ENCODE measurements around the gene BABAM2.

Gene BABAM2

GRCh38 chr2:27959496-27959895, 69.0 kb downstream of the BABAM2 start:
- Histone ChIP-seq H3K27me3 (ENCODE audit: insufficient read depth, low read depth, severe bottlenecking) (no peaks in the 10 kb centered on the region), H3K9me3 (ENCODE audit: severe bottlenecking) (no peaks in the 10 kb centered on the region), H3K36me3 (no peaks in the 10 kb centered on the region), H3K4me3 (ENCODE audit: low read depth, low read length) (no peak overlapping the region), H3K27ac (no peak overlapping the region)
- TF ChIP-seq, protein P1, sequence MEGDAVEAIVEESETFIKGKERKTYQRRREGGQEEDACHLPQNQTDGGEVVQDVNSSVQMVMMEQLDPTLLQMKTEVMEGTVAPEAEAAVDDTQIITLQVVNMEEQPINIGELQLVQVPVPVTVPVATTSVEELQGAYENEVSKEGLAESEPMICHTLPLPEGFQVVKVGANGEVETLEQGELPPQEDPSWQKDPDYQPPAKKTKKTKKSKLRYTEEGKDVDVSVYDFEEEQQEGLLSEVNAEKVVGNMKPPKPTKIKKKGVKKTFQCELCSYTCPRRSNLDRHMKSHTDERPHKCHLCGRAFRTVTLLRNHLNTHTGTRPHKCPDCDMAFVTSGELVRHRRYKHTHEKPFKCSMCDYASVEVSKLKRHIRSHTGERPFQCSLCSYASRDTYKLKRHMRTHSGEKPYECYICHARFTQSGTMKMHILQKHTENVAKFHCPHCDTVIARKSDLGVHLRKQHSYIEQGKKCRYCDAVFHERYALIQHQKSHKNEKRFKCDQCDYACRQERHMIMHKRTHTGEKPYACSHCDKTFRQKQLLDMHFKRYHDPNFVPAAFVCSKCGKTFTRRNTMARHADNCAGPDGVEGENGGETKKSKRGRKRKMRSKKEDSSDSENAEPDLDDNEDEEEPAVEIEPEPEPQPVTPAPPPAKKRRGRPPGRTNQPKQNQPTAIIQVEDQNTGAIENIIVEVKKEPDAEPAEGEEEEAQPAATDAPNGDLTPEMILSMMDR (IDR thresholded peaks at IDR 0.05; ENCODE audit: low read depth, low read length): no peak
- DNase-seq: no peak

DNA sequence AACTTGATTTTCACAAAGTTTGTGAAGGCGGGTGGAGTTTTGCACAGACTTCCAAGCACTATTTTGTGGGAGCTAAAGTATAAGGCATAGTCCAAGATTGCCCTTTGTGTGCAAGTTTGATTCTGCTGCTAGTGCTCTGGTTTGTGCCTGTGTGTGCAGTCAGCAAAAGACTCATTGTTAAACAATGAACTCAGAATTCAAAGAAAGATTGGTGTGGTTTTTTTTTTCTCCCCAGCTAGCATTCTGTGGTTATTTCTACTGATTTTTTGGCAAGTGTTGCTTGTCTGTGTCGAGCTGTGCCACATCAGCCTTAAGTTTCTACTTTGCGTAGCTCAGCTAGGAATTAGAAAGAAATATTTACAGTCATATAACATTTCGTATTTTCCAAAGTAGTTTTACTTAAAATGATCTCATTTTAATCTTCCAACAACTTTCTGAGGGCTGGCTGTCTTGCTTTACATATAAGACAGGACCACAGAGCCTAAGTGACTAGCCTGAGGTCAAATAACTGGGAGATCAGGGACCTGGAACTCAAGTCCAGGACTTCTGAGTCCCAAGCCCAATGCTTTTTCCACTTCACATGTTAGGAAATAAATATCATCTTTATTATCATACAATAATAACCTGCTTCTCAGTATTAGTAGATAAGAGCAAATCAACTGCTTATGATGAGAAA, 69.8 kb downstream of the BABAM2 start:
- DNase-seq: no peak
- Histone ChIP-seq H3K27ac (no peak overlapping the region), H3K4me3 (ENCODE audit: low read depth, low read length) (no peak overlapping the region), H3K36me3 (no peaks in the 10 kb centered on the region), H3K9me3 (ENCODE audit: severe bottlenecking) (no peaks in the 10 kb centered on the region), H3K27me3 (ENCODE audit: insufficient read depth, low read depth, severe bottlenecking) (no peaks in the 10 kb centered on the region)
- TF ChIP-seq, protein P1 (IDR thresholded peaks at IDR 0.05; ENCODE audit: low read depth, low read length): no peak

DNA sequence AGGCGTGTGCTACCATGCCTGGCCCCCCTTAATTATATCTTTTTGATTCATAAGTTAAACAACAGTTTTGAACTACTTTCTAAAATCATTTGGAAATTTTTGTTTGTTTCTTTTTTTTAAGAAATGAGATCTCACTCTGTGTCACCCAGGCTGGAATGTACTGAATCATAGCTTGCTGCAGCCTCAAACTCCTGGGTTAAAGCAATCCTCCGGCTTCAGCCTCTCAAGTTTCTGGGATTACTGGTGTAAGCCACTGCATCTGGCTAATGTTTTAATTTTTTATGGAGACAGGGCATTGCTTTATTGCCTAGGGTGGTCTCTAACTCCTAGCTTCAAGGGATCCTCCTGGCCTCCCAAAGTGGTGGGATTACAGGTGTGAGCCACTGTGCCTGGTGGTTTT, 71.5 kb downstream of the BABAM2 start:
- H3K36me3 ChIP-seq: no peaks in the 10 kb centered on the region
- no peak overlapping the region for H3K4me3 ChIP-seq (ENCODE audit: low read depth, low read length)
- no peak overlapping the region for H3K27ac ChIP-seq
- TF ChIP-seq, protein P1 (IDR thresholded peaks at IDR 0.05; ENCODE audit: low read depth, low read length): no peak
- no peak for DNase-seq
- no peaks in the 10 kb centered on the region for H3K9me3 ChIP-seq (ENCODE audit: severe bottlenecking)
- H3K27me3 ChIP-seq (ENCODE audit: insufficient read depth, low read depth, severe bottlenecking): no peaks in the 10 kb centered on the region

- TF ChIP-seq, protein P1 (IDR thresholded peaks at IDR 0.05; ENCODE audit: low read depth, low read length): no peak
- DNase-seq: no peak
Measured at GRCh38 chr2:27963472-27963871, 72.9 kb downstream of the BABAM2 start.

DNA sequence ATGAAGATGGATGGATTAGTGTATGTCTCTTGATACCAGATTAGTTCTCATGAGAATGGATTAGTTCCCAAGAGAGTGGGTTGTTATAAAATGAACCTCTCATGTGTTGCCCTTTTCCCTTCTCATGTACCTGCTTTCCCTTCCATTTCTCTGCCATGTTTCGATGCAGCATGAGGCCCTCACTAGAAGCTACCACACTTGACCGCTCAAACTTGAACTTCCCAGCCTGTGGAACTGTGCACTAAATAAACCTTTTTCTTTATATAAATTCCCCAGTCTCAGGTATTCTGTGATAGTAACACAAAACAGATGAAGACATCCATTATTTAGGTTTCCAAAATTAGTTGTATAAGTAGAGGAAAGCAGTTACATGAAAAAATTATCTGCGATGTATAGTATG, 73.5 kb downstream of the BABAM2 start:
- H3K4me3 ChIP-seq (ENCODE audit: low read depth, low read length): no peak overlapping the region
- no peaks in the 10 kb centered on the region for H3K36me3 ChIP-seq
- no peaks in the 10 kb centered on the region for H3K27me3 ChIP-seq (ENCODE audit: insufficient read depth, low read depth, severe bottlenecking)
- no peak overlapping the region for H3K27ac ChIP-seq
- DNase-seq: no peak
- H3K9me3 ChIP-seq (ENCODE audit: severe bottlenecking): peaks cover 12% of the 10 kb centered on the region
- TF ChIP-seq, protein P1 (IDR thresholded peaks at IDR 0.05; ENCODE audit: low read depth, low read length): no peak

More at GRCh38 chr2:27963472-27963871, 72.9 kb downstream of the BABAM2 start:
- Histone ChIP-seq H3K4me3 (ENCODE audit: low read depth, low read length) (no peak overlapping the region), H3K9me3 (ENCODE audit: severe bottlenecking) (peaks cover 10% of the 10 kb centered on the region), H3K27me3 (ENCODE audit: insufficient read depth, low read depth, severe bottlenecking) (no peaks in the 10 kb centered on the region), H3K36me3 (no peaks in the 10 kb centered on the region), H3K27ac (no peak overlapping the region)

GRCh38 chr2:27965841-27966240, 75.3 kb downstream of the BABAM2 start:
- Histone ChIP-seq H3K4me3 (ENCODE audit: low read depth, low read length) (no peak overlapping the region), H3K27me3 (ENCODE audit: insufficient read depth, low read depth, severe bottlenecking) (no peaks in the 10 kb centered on the region), H3K36me3 (no peaks in the 10 kb centered on the region), H3K27ac (no peak overlapping the region), H3K9me3 (ENCODE audit: severe bottlenecking) (peaks cover 12% of the 10 kb centered on the region)
- DNase-seq: no peak
- TF ChIP-seq, protein P1 (IDR thresholded peaks at IDR 0.05; ENCODE audit: low read depth, low read length): no peak

Data from WERI-Rb-1 (cell line).